ENCODE results near the gene STK16.

DNA sequence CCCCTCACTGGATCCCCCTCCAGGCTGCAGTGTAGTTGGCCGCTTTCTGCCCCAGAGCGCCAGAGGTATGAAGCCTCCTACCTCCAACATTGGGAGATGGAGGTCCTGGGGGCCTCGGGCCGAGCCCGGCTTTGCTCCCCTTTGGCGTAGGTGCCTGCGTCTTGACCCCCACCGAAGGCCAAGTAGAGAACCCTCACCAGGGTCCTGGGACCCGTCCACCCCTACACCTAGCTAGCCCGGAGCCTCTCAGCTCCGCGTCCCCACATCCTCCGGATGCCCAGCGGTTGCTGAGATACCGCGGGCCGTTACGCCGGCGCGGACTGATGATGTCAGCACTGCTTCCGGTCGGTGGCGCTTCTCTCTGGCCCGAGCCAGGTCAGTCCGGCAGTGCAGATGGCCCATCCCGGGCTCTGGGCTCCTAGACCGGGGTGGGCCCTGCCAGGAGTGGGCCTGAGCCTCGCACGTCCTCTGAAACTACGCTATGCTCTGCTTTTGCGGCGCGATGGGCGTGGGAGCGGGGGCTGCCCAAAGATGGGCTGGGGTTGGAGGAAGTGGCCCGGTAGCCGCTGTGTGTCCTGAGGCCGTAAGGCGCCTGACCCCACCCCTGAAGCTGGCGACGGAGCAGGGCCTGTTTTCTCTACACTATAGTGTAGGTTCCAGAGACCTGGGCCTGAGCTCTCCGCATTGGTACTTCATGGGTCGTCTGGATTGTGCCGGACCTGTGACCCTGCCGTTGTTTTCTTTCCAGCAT lies at the start of gene STK16, which contains the start of gene GLB1L:
- TF ChIP-seq CTCF (IDR thresholded peaks at IDR 0.05) (peak in 2 of 4 experiments; percentile 11 to 23), POLR2A (IDR thresholded peaks at IDR 0.05) (peak in 1 of 2 donors; percentile 86)
